ENCODE data around the gene KANSL1.
"Not testable (repeated sequence)": the region's sequence is repeated elsewhere in the genome, so short reads cannot be mapped to it uniquely, and the experiment has no call there.

Gene KANSL1

GRCh38 chr17:46089389-46089965 is 103.8 kb downstream of the KANSL1 start:
- 100% methylated on average over 1 of the region's 3 CpGs for WGBS
- Histone ChIP-seq H2BK120ac (ENCODE audit: low read depth, low read length) (no peak overlapping the region), H2AK5ac (ENCODE audit: low read length, severe bottlenecking) (no peak overlapping the region), H3K79me1 (replicated peaks; ENCODE audit: low read length, poor library complexity, severe bottlenecking) (peaks cover 19% of the 10 kb centered on the region), H3K4me2 (ENCODE audit: low read length, poor library complexity, severe bottlenecking) (no peak overlapping the region), H3K36me3 (ENCODE audit: control insufficient read depth in 1 of 2, insufficient read depth in 2 of 2, low read depth in 1 of 2, low read length in 2 of 2) (peaks cover 7 to 62% of the 10 kb centered on the region in 2 experiments), H3K4ac (ENCODE audit: low read depth in 1 of 2, low read length in 2 of 2) (no peak overlapping the region), H2BK15ac (ENCODE audit: low read depth, poor library complexity, severe bottlenecking) (no peak overlapping the region), H3K27ac (ENCODE audit: low read length, poor library complexity, severe bottlenecking) (no peak overlapping the region), H2AFZ (ENCODE audit: low read depth, low read length) (no peak overlapping the region), H3K27me3 (ENCODE audit: control insufficient read depth in 1 of 2, insufficient read depth in 1 of 2, low read length in 2 of 2) (no peaks in the 10 kb centered on the region), H4K91ac (ENCODE audit: low read length) (no peak overlapping the region), H2BK12ac (ENCODE audit: low read length in 2 of 2) (no peak overlapping the region), H3K9ac (ENCODE audit: low read length) (no peak overlapping the region), H2BK5ac (ENCODE audit: low read depth, low read length, poor library complexity, severe bottlenecking) (no peak overlapping the region), H3K14ac (ENCODE audit: low read length in 2 of 2) (no peak overlapping the region), H3K18ac (ENCODE audit: low read depth in 1 of 2, low read length in 2 of 2) (no peak overlapping the region), H3K23ac (ENCODE audit: low read length in 2 of 2) (no peak overlapping the region), H3K4me1 (ENCODE audit: control insufficient read depth, insufficient read depth, low read depth, low read length) (no peaks in the 10 kb centered on the region), H4K8ac (ENCODE audit: low read length) (no peak overlapping the region), H3K9me3 (ENCODE audit: control insufficient read depth, low read length) (no peaks in the 10 kb centered on the region), H3K4me3 (ENCODE audit: insufficient read depth in 1 of 2, low read depth in 1 of 2, low read length in 2 of 2) (no peak overlapping the region)
- DNase-seq: peak; percentile 37

GRCh38 chr17:46088595-46088994 is 104.6 kb downstream of the KANSL1 start:
- DNase-seq: no peak
- H3K4ac ChIP-seq (ENCODE audit: low read depth in 1 of 2, low read length in 2 of 2): no peak overlapping the region
- H2AK5ac ChIP-seq (ENCODE audit: low read length, severe bottlenecking): no peak overlapping the region
- H4K8ac ChIP-seq (ENCODE audit: low read length): no peak overlapping the region
- no peaks in the 10 kb centered on the region for H3K4me1 ChIP-seq (ENCODE audit: control insufficient read depth, insufficient read depth, low read depth, low read length)
- H2BK12ac ChIP-seq (ENCODE audit: low read length in 2 of 2): no peak overlapping the region
- H4K91ac ChIP-seq (ENCODE audit: low read length): no peak overlapping the region
- no peak overlapping the region for H3K14ac ChIP-seq (ENCODE audit: low read length in 2 of 2)
- H3K9me3 ChIP-seq (ENCODE audit: control insufficient read depth, low read length): no peaks in the 10 kb centered on the region
- H3K36me3 ChIP-seq (ENCODE audit: control insufficient read depth in 1 of 2, insufficient read depth in 2 of 2, low read depth in 1 of 2, low read length in 2 of 2): peaks cover 3 to 53% of the 10 kb centered on the region in 2 experiments
- no peak overlapping the region for H3K4me3 ChIP-seq (ENCODE audit: insufficient read depth in 1 of 2, low read depth in 1 of 2, low read length in 2 of 2)
- H3K23ac ChIP-seq (ENCODE audit: low read length in 2 of 2): no peak overlapping the region
- H3K18ac ChIP-seq (ENCODE audit: low read depth in 1 of 2, low read length in 2 of 2): no peak overlapping the region
- H3K27me3 ChIP-seq (ENCODE audit: control insufficient read depth in 1 of 2, insufficient read depth in 1 of 2, low read length in 2 of 2): no peaks in the 10 kb centered on the region
- no peak overlapping the region for H3K27ac ChIP-seq (ENCODE audit: low read length, poor library complexity, severe bottlenecking)
- WGBS: 95% methylated on average over 2 of the region's 2 CpGs
- no peak overlapping the region for H2BK15ac ChIP-seq (ENCODE audit: low read depth, poor library complexity, severe bottlenecking)
- no peak overlapping the region for H3K9ac ChIP-seq (ENCODE audit: low read length)
- H2BK5ac ChIP-seq (ENCODE audit: low read depth, low read length, poor library complexity, severe bottlenecking): no peak overlapping the region
- no peak overlapping the region for H3K4me2 ChIP-seq (ENCODE audit: low read length, poor library complexity, severe bottlenecking)
- H2BK120ac ChIP-seq (ENCODE audit: low read depth, low read length): no peak overlapping the region
- peaks cover 19% of the 10 kb centered on the region for H3K79me1 ChIP-seq (replicated peaks; ENCODE audit: low read length, poor library complexity, severe bottlenecking)
- H2AFZ ChIP-seq (ENCODE audit: low read depth, low read length): no peak overlapping the region

DNA sequence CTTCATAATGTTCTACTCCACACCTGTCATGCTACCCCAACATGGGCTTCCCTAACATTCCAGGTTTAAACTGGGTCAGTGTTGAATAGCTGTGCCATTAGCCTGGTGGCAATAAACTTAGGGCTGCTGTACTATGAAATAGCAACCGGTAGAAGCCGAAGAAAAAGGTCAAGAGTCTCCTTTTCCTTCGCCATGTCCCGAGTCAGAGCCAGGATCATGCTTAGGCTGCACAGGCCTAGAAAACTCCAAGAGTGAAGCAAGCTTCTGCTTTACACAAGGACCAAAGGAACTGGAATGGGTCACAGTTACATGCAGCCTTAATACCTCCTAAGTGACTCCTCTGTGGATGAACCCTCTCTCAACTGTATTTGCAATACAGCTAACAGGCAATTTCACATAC is 105.4 kb downstream of the KANSL1 start:
- H2AFZ ChIP-seq (ENCODE audit: low read depth, low read length); H4K91ac ChIP-seq (ENCODE audit: low read length); H2AK5ac ChIP-seq (ENCODE audit: low read length, severe bottlenecking); H2BK12ac ChIP-seq (ENCODE audit: low read length in 2 of 2); H3K27me3 ChIP-seq (ENCODE audit: control insufficient read depth in 1 of 2, insufficient read depth in 1 of 2, low read length in 2 of 2); H3K18ac ChIP-seq (ENCODE audit: low read depth in 1 of 2, low read length in 2 of 2); H3K9me3 ChIP-seq (ENCODE audit: control insufficient read depth, low read length); H3K4me1 ChIP-seq (ENCODE audit: control insufficient read depth, insufficient read depth, low read depth, low read length); DNase-seq; H3K23ac ChIP-seq (ENCODE audit: low read length in 2 of 2); H4K8ac ChIP-seq (ENCODE audit: low read length); H3K4me3 ChIP-seq (ENCODE audit: insufficient read depth in 1 of 2, low read depth in 1 of 2, low read length in 2 of 2); H2BK15ac ChIP-seq (ENCODE audit: low read depth, poor library complexity, severe bottlenecking); H3K9ac ChIP-seq (ENCODE audit: low read length); H2BK120ac ChIP-seq (ENCODE audit: low read depth, low read length); H2BK5ac ChIP-seq (ENCODE audit: low read depth, low read length, poor library complexity, severe bottlenecking); H3K14ac ChIP-seq (ENCODE audit: low read length in 2 of 2); H3K4me2 ChIP-seq (ENCODE audit: low read length, poor library complexity, severe bottlenecking); H3K4ac ChIP-seq (ENCODE audit: low read depth in 1 of 2, low read length in 2 of 2); H3K27ac ChIP-seq (ENCODE audit: low read length, poor library complexity, severe bottlenecking): not testable (repeated sequence)
- peaks cover 3 to 50% of the 10 kb centered on the region in 2 experiments for H3K36me3 ChIP-seq (ENCODE audit: control insufficient read depth in 1 of 2, insufficient read depth in 2 of 2, low read depth in 1 of 2, low read length in 2 of 2)
- 87% methylated on average over 4 of the region's 4 CpGs for WGBS
- H3K79me1 ChIP-seq (replicated peaks; ENCODE audit: low read length, poor library complexity, severe bottlenecking): peaks cover 22% of the 10 kb centered on the region

GRCh38 chr17:46086821-46087220 is 106.4 kb downstream of the KANSL1 start:
- H3K4me1 ChIP-seq (ENCODE audit: control insufficient read depth, insufficient read depth, low read depth, low read length): peaks cover 2% of the 10 kb centered on the region
- no peak overlapping the region for H2BK15ac ChIP-seq (ENCODE audit: low read depth, poor library complexity, severe bottlenecking)
- H3K4me2 ChIP-seq (ENCODE audit: low read length, poor library complexity, severe bottlenecking): no peak overlapping the region
- H3K36me3 ChIP-seq (ENCODE audit: control insufficient read depth in 1 of 2, insufficient read depth in 2 of 2, low read depth in 1 of 2, low read length in 2 of 2): peaks cover 1 to 55% of the 10 kb centered on the region in 2 experiments
- no peak overlapping the region for H4K8ac ChIP-seq (ENCODE audit: low read length)
- no peaks in the 10 kb centered on the region for H3K9me3 ChIP-seq (ENCODE audit: control insufficient read depth, low read length)
- no peak overlapping the region for H2BK12ac ChIP-seq (ENCODE audit: low read length in 2 of 2)
- no peak overlapping the region for H3K14ac ChIP-seq (ENCODE audit: low read length in 2 of 2)
- no peaks in the 10 kb centered on the region for H3K27me3 ChIP-seq (ENCODE audit: control insufficient read depth in 1 of 2, insufficient read depth in 1 of 2, low read length in 2 of 2)
- no peak for DNase-seq
- H3K79me1 ChIP-seq (replicated peaks; ENCODE audit: low read length, poor library complexity, severe bottlenecking): peaks cover 27% of the 10 kb centered on the region
- H2BK120ac ChIP-seq (ENCODE audit: low read depth, low read length): no peak overlapping the region
- no peak overlapping the region for H2AK5ac ChIP-seq (ENCODE audit: low read length, severe bottlenecking)
- no peak overlapping the region for H3K27ac ChIP-seq (ENCODE audit: low read length, poor library complexity, severe bottlenecking)
- H2AFZ ChIP-seq (ENCODE audit: low read depth, low read length): no peak overlapping the region
- H3K4me3 ChIP-seq (ENCODE audit: insufficient read depth in 1 of 2, low read depth in 1 of 2, low read length in 2 of 2): no peak overlapping the region
- no peak overlapping the region for H3K23ac ChIP-seq (ENCODE audit: low read length in 2 of 2)
- no peak overlapping the region for H2BK5ac ChIP-seq (ENCODE audit: low read depth, low read length, poor library complexity, severe bottlenecking)
- no peak overlapping the region for H3K4ac ChIP-seq (ENCODE audit: low read depth in 1 of 2, low read length in 2 of 2)
- no peak overlapping the region for H3K18ac ChIP-seq (ENCODE audit: low read depth in 1 of 2, low read length in 2 of 2)
- H3K9ac ChIP-seq (ENCODE audit: low read length): no peak overlapping the region
- H4K91ac ChIP-seq (ENCODE audit: low read length): no peak overlapping the region
- WGBS: 99% methylated on average over 4 of the region's 4 CpGs

Measured in mesenchymal stem cell (in vitro differentiated cells and primary cell).